H1 (cell line): ENCODE data around the gene MAP6D1. TPM values are rescaled to one million over a fixed set of nuclear protein-coding genes. Genes with fewer than 3 reads are reported as not detected.

Experiments
- CTCF ChIA-PET: fragments of 300-600 bp; sonication (Branson Sonifier 250); formaldehyde crosslinking; loops from one replicate; lab custom pipeline; 2021; ENCODE audit not compliant: partially characterized antibody; lab: Charles Lee
- POLR2A ChIA-PET: fragments of 300-600 bp; sonication (Branson Sonifier 250); formaldehyde crosslinking; loops from one replicate; lab custom pipeline; 2021; ENCODE audit warnings: inconsistent platforms; ENCODE audit not compliant: partially characterized antibody; lab: Charles Lee
- DNase-seq, 2 experiments: peaks; one replicate each; pipeline versions ENCODE4 v3.0.0 to v3.0.0-alpha.2; 2010 to 2022; ENCODE audit warnings: low spot score in 2 of 2, low read depth in 1 of 2, mixed read lengths in 1 of 2
- FAIRE-seq: peaks from 2 replicates; lab custom pipeline; 2011; peaks lifted over from hg19 to GRCh38; lab: Jason Lieb, UNC
- H2AFZ ChIP-seq: 2 replicates; pipeline ENCODE4 v1.8.1; 2012; ENCODE audit warnings: low read length, inconsistent platforms
- H2AK5ac ChIP-seq: 2 replicates; pipeline ENCODE4 v1.6.1; 2013; ENCODE audit warnings: low read depth, low read length
- H2BK120ac ChIP-seq: replicated peaks from 2 replicates; pipeline ENCODE3; 2013; ENCODE audit warnings: low read depth, low read length, inconsistent platforms
- H2BK12ac ChIP-seq: 2 replicates; pipeline ENCODE4 v1.6.1; 2013; ENCODE audit warnings: low read depth, low read length
- H2BK15ac ChIP-seq: 2 replicates; pipeline ENCODE4 v1.6.1; 2013; ENCODE audit warnings: low read length
- H2BK20ac ChIP-seq: 2 replicates; pipeline ENCODE4 v1.6.1; 2013; ENCODE audit warnings: low read length
- H2BK5ac ChIP-seq: 2 replicates; pipeline ENCODE4 v1.6.1; 2013; ENCODE audit warnings: low read depth, low read length
- H3K14ac ChIP-seq: 2 replicates; pipeline ENCODE4 v1.6.1; 2013; ENCODE audit warnings: inconsistent platforms; ENCODE audit not compliant: insufficient read length
- H3K18ac ChIP-seq: 2 replicates; pipeline ENCODE4 v1.6.1; 2013; ENCODE audit warnings: low read length; ENCODE audit errors: extremely low read depth
- H3K23ac ChIP-seq: 2 replicates; pipeline ENCODE4 v1.6.1; 2013; ENCODE audit warnings: inconsistent platforms; ENCODE audit not compliant: insufficient read length
- H3K23me2 ChIP-seq: 2 replicates; pipeline ENCODE4 v1.6.1; 2013; ENCODE audit warnings: low read depth, low read length
- H3K27ac ChIP-seq: 2 replicates; pipeline ENCODE4 v1.6.1; 2011; ENCODE audit warnings: low read depth, low read length, inconsistent platforms
- H3K27me3 ChIP-seq, 4 experiments: replicated peaks in 1 of 4; 1 replicate in 1 of 4; 2 replicates in 3 of 4; pipeline versions ENCODE4 v1.6.1 to v1.8.1; 2011 to 2013; ENCODE audit warnings: low read length in 3 of 4, mild to moderate bottlenecking in 3 of 4, inconsistent platforms in 2 of 4, mixed read lengths in 2 of 4, moderate library complexity in 1 of 4; ENCODE audit not compliant: control insufficient read depth in 3 of 4, insufficient read depth in 3 of 4; ENCODE audit errors: extremely low read depth in 1 of 4
- H3K36me3 ChIP-seq, 4 experiments: 2 replicates each; pipeline versions ENCODE4 v1.6.1 to v1.8.1; 2011 to 2013; ENCODE audit warnings: mild to moderate bottlenecking in 4 of 4, low read length in 3 of 4, moderate library complexity in 2 of 4, control low read depth in 1 of 4, inconsistent platforms in 1 of 4; ENCODE audit not compliant: insufficient read depth in 4 of 4, control insufficient read depth in 2 of 4
- H3K4ac ChIP-seq: replicated peaks from 2 replicates; pipeline ENCODE3; 2013; ENCODE audit warnings: low read length, low read depth, mixed read lengths, inconsistent platforms; ENCODE audit not compliant: insufficient read length
- H3K4me1 ChIP-seq, 4 experiments: replicated peaks in 1 of 4; 1 replicate in 1 of 4; 2 replicates in 3 of 4; pipeline versions ENCODE4 v1.6.1 to v1.8.1; 2011 to 2013; ENCODE audit warnings: low read length in 3 of 4, inconsistent platforms in 2 of 4, mixed read lengths in 1 of 4; ENCODE audit not compliant: insufficient read depth in 4 of 4, control insufficient read depth in 3 of 4
- H3K4me2 ChIP-seq, 2 experiments: 2 replicates each; pipeline versions ENCODE4 v1.6.1 to v1.8.1; 2011 to 2013; ENCODE audit warnings: low read depth in 2 of 2, low read length in 2 of 2, control low read depth in 1 of 2, inconsistent platforms in 1 of 2, mild to moderate bottlenecking in 1 of 2; ENCODE audit not compliant: insufficient read depth in 1 of 2
- H3K4me3 ChIP-seq, 4 experiments: fragments of 200-600, 300-600 bp in 1 of 4; sonication (generic), shearing (Covaris generic), sonication (Bioruptor Twin) in 1 of 4; 2 replicates each; pipeline versions ENCODE4 v1.5.1 to v1.8.1; 2011 to 2016; ENCODE audit warnings: low read length in 4 of 4, low read depth in 3 of 4, control low read depth in 2 of 4, inconsistent platforms in 2 of 4, mild to moderate bottlenecking in 2 of 4, mixed read lengths in 1 of 4, moderate library complexity in 1 of 4; ENCODE audit not compliant: insufficient read depth in 2 of 4; ENCODE audit errors: extremely low read depth in 1 of 4
- H3K56ac ChIP-seq: replicated peaks from 2 replicates; pipeline ENCODE3; 2013; ENCODE audit warnings: low read depth, mild to moderate bottlenecking, mixed read lengths, low read length, inconsistent platforms; ENCODE audit not compliant: insufficient read length
- H3K79me1 ChIP-seq: 2 replicates; pipeline ENCODE4 v1.6.1; 2013; ENCODE audit warnings: low read depth, low read length, control low read depth
- H3K79me2 ChIP-seq, 2 experiments: 2 replicates each; pipeline versions ENCODE4 v1.6.1 to v1.8.1; 2012 to 2013; ENCODE audit warnings: low read length in 2 of 2, mild to moderate bottlenecking in 2 of 2, inconsistent platforms in 1 of 2; ENCODE audit not compliant: insufficient read depth in 2 of 2, control insufficient read depth in 1 of 2
- H3K9ac ChIP-seq, 4 experiments: replicated peaks in 1 of 4; 1 replicate in 1 of 4; 2 replicates in 3 of 4; pipeline versions ENCODE4 v1.6.1 to v1.8.1; 2011 to 2013; ENCODE audit warnings: low read depth in 3 of 4, low read length in 3 of 4, control low read depth in 2 of 4, mild to moderate bottlenecking in 2 of 4, moderate library complexity in 2 of 4, inconsistent platforms in 1 of 4; ENCODE audit errors: extremely low read depth in 1 of 4
- H3K9me3 ChIP-seq, 2 experiments: 2 replicates each; pipeline versions ENCODE4 v1.6.1 to v1.8.1; 2012 to 2013; ENCODE audit warnings: mild to moderate bottlenecking in 2 of 2, moderate library complexity in 2 of 2, control low read depth in 1 of 2, inconsistent platforms in 1 of 2, low read depth in 1 of 2, low read length in 1 of 2, mixed read lengths in 1 of 2; ENCODE audit not compliant: insufficient read depth in 2 of 2
- H4K20me1 ChIP-seq, 2 experiments: replicated peaks in 1 of 2; 2 replicates each; pipeline versions ENCODE3 to v1.8.1; 2011 to 2013; ENCODE audit warnings: inconsistent platforms in 2 of 2, low read length in 2 of 2, mild to moderate bottlenecking in 1 of 2; ENCODE audit not compliant: insufficient read depth in 2 of 2, control insufficient read depth in 1 of 2
- H4K5ac ChIP-seq: 2 replicates; pipeline ENCODE4 v1.6.1; 2013; ENCODE audit warnings: low read length, low read depth, mixed read lengths, inconsistent platforms; ENCODE audit not compliant: insufficient read length
- H4K8ac ChIP-seq: 2 replicates; pipeline ENCODE4 v1.8.0; 2013; ENCODE audit warnings: mild to moderate bottlenecking, moderate library complexity, low read length, inconsistent platforms; ENCODE audit not compliant: insufficient read depth; ENCODE audit errors: extremely low read depth
- H4K91ac ChIP-seq: replicated peaks from 2 replicates; pipeline ENCODE3; 2013; ENCODE audit warnings: low read length, mixed read lengths, inconsistent platforms; ENCODE audit not compliant: insufficient read length
- CTCF ChIP-seq, 3 experiments: IDR thresholded peaks; 1 replicate in 2 of 3; 2 replicates in 1 of 3; pipeline versions ENCODE4 v1.5.1 to v1.6.1; 2011; ENCODE audit warnings: low read length in 3 of 3, mild to moderate bottlenecking in 3 of 3, inconsistent platforms in 2 of 3, low read depth in 1 of 3, moderate library complexity in 1 of 3; ENCODE audit not compliant: insufficient read depth in 1 of 3; ENCODE audit errors: control extremely low read depth in 1 of 3
- GTF2F1 ChIP-seq: IDR thresholded peaks from 2 replicates; pipeline ENCODE4 v1.6.1; 2012; ENCODE audit warnings: low read depth, low read length, improper control_type of control experiment, borderline replicate concordance
- WGBS, 2 experiments: shearing (Covaris generic) in 1 of 2; methylation state at CpG; one replicate each; pipeline versions ENCODE4 v1.1.6 to v1.1.7; 2013 to 2015; ENCODE audit warnings: low lambda C conversion rate in 2 of 2, mixed read lengths in 2 of 2, inconsistent platforms in 1 of 2, low coverage in 1 of 2, missing lambda C conversion rate in 1 of 2; ENCODE audit not compliant: insufficient replicate concordance in 2 of 2, insufficient coverage in 1 of 2, insufficient read length in 1 of 2; ENCODE audit errors: extremely low coverage in 1 of 2, missing lambda C conversion rate in 1 of 2; 5-methylcytosine and 5-hydroxymethylcytosine counted together
- polyA plus RNA-seq, 7 experiments: library from polyadenylated mRNA; depleted of rRNA in 3 of 7; stranded (reverse) in 5 of 7; unstranded in 2 of 7; fragments of >200 nt in 5 of 7; fragments of 200-250 nt in 2 of 7; gene quantifications; 1 replicate in 5 of 7; 2 replicates in 1 of 7; 4 replicates in 1 of 7; pipeline versions ENCODE4 v1.2.1 to v1.2.3, GENCODE V29; 2011 to 2013; ENCODE audit warnings: missing spikeins in 2 of 7, mixed read lengths in 2 of 7
- total RNA-seq: library from RNA; stranded (reverse); fragmentation: NEBNext Ultra II Directional; extraction: Animal tissue kit (Norgen Biotek cat#: 25700); gene quantifications from 2 replicates; pipeline ENCODE4 v1.2.1, GENCODE V29; 2021

MAP6D1 gene
- total and polyA plus RNA-seq, 2 of the 8 experiments (the other 6 are each of a cell fraction or from before 2014, with no cell fraction given) = 4.8 to 5.2 TPM

GRCh38 chr3:183817639-183818038 lies 7.7 kb downstream of the MAP6D1 start:
- Histone ChIP-seq H3K36me3 (peaks cover 0 to 7% (median 0%) of the 10 kb centered on the region in 4 experiments; a peak in 2 of 8 replicates), H3K4me1 (peaks cover 0 to 4% (median 0%) of the 10 kb centered on the region in 4 experiments; a peak in 3 of 7 replicates), H4K20me1 (peaks cover 0 to 3% of the 10 kb centered on the region in 2 experiments), H2BK5ac (no peak overlapping the region), H2AFZ (no peak overlapping the region), H4K5ac (no peak overlapping the region), H3K4ac (no peak overlapping the region), H2BK15ac (no peak overlapping the region), H2BK120ac (no peak overlapping the region), H3K23ac (no peak overlapping the region), H3K9me3 (no peaks in the 10 kb centered on the region), H3K4me2 (no peak overlapping the region), H3K9ac (no peak overlapping the region), H3K79me1 (no peaks in the 10 kb centered on the region), H3K23me2 (no peaks in the 10 kb centered on the region), H3K56ac (no peak overlapping the region), H3K79me2 (no peaks in the 10 kb centered on the region), H2AK5ac (no peak overlapping the region), H3K27ac (no peak overlapping the region), H3K14ac (no peak overlapping the region), H4K91ac (no peak overlapping the region), H2BK12ac (no peak overlapping the region), H3K27me3 (no peaks in the 10 kb centered on the region), H3K4me3 (no peak overlapping the region), H3K18ac (no peak overlapping the region), H4K8ac (no peak overlapping the region), H2BK20ac (no peak overlapping the region)
- ChIA-PET POLR2A (interaction anchor here (1.0 kb wide), 1 partner anchor 50 kb away, joined by 3 read pairs; no protein-coding TSS in a partner anchor), CTCF (interaction anchor here (0.7 to 1.2 kb wide), 4 partner anchors 22 to 350 kb away, joined by 3 to 4 read pairs (median 3); no protein-coding TSS in a partner anchor)
- TF ChIP-seq GTF2F1 (no peak), CTCF (IDR thresholded peaks at IDR 0.05; ENCODE audit: control extremely low read depth in 1 of 3, insufficient read depth in 1 of 3, low read depth in 1 of 3, low read length in 3 of 3) (peak in 1 of 3 experiments; percentile 1; a peak in 1 of 4 replicates)
- DNase-seq = no peak
- WGBS, 2 experiments = 90% methylated on average over 9 of the region's 9 CpGs; no CpG with 5 or more reads in 1 of the 2 experiments
- no peak for FAIRE-seq
